ENCODE data around the gene GPR61.

GPR61 gene

GRCh38 chr1:109539676-109540075 is at the start of gene GPR61:
Gene GPR61 (plus strand): TSS chr1:109539872. CDS start chr1:109543023, 3,151 bp downstream.
- FAIRE-seq (no peak), DNase-seq (ENCODE audit: low spot score) (peak; percentile 2)

DNA sequence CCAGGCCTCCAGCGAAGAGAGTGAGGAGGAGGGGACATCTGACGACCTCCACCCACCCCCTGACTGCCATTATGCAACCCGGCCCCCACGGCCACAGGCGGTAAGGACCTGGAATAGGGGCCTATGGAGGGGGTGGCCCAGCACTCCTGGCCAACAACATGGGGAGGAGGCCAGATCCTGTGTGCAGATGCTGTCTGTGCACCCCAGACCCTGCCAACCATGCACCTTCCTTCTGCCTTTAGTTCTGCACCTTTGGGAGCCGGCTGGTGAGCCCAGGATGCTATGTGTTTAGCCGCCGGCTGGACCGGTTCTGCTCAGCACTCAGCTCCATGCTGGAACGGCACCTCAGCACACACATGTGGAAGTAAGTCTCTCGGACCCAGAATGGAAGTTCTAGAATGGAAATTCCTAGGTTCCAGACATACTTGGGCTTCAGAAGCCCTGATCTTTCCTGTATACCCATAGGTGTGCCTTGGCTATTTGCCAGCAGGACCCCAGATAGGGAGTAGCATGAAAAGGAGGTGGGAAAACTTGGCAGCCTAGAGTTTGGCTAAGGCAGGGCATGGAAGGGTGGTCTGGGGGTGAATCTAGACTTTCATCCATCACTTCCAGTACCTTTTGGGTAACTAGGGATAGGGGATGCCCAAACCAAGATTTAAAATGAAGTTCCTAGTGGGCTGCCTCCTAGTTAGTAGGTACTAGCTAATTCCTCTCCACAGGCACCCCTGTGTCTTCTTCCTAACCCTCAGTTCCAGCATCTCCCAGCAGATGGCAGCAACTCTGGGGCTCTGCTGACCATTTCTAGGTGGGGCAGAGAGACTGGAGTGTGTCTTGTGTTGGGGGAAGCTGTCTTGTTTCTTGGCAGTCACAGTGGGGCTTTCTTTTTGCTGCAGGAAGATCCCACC is 49.4 kb upstream of the GPR61 start:
- DNase-seq (ENCODE audit: low spot score) (peak; percentile 76), FAIRE-seq (no peak)

DNA sequence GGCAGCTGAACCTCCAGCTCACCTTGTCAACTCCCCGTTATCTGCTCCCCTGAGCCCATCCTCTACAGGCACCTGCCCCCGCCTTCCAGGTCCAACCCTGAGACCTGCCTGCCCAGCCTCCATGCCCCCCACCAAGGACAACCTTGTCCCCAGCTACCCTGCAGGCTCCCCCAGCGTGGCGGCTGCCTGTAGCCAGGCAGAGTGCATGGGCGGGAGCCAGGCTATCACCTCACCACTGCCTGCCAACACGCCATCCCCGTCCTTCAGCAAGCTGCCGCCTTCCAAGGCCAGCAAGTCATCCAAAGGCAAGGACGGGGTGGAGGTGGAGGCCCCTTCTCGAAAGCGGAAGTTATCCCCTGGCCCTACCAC is 48.8 kb upstream of the GPR61 start:
- DNase-seq (ENCODE audit: low spot score) (no peak), FAIRE-seq (no peak)

DNA sequence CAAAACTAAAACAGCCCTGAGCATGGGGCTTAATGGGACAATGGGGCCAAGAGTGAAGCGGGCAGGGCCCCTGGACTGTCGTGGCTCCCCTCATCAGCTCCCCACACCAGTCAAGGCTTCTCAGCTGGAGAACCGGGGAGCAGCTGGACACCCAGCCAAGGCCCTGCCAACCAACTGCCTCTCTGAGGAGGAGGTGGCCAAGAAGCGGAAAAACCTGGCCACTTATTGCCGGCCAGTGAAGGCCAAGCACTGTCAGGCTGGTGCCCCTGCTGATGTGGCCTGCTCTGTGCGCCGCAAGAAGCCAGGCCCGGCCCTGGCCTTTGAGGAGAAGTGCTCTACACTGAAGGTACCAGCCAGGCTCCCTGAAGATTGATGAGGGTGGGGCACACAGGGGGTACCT is 48.3 kb upstream of the GPR61 start:
- DNase-seq (ENCODE audit: low spot score) (no peak), FAIRE-seq (no peak)

GRCh38 chr1:109492779-109493178 is 46.9 kb upstream of the GPR61 start:
- DNase-seq (ENCODE audit: low spot score) = no peak

GRCh38 chr1:109493227-109493626 is 46.4 kb upstream of the GPR61 start:
- no peak for FAIRE-seq
- no peak for DNase-seq (ENCODE audit: low spot score)

More at GRCh38 chr1:109492779-109493178, 46.9 kb upstream of the GPR61 start:
- FAIRE-seq = no peak

- DNase-seq (ENCODE audit: low spot score) (peak; percentile 98), FAIRE-seq (peak; percentile 44)
Observed at GRCh38 chr1:109493805-109494539, 45.7 kb upstream of the GPR61 start, which contains the start of gene CYB561D1. Gene CYB561D1 (plus strand): TSS chr1:109494094. CDS start chr1:109494140, 46 bp downstream.

DNA sequence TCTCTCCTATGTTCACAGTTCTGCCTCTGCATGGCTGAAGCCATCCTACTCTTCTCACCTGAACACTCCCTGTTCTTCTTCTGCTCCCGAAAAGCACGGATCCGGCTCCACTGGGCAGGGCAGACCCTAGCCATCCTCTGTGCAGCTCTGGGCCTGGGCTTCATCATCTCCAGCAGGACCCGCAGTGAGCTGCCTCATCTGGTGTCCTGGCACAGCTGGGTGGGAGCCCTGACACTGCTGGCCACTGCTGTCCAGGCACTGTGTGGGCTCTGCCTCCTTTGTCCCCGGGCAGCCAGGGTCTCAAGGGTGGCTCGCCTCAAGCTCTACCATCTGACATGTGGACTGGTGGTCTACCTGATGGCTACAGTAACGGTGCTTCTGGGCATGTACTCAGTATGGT is 43.9 kb upstream of the GPR61 start:
- DNase-seq (ENCODE audit: low spot score) (no peak), FAIRE-seq (no peak)

DNA sequence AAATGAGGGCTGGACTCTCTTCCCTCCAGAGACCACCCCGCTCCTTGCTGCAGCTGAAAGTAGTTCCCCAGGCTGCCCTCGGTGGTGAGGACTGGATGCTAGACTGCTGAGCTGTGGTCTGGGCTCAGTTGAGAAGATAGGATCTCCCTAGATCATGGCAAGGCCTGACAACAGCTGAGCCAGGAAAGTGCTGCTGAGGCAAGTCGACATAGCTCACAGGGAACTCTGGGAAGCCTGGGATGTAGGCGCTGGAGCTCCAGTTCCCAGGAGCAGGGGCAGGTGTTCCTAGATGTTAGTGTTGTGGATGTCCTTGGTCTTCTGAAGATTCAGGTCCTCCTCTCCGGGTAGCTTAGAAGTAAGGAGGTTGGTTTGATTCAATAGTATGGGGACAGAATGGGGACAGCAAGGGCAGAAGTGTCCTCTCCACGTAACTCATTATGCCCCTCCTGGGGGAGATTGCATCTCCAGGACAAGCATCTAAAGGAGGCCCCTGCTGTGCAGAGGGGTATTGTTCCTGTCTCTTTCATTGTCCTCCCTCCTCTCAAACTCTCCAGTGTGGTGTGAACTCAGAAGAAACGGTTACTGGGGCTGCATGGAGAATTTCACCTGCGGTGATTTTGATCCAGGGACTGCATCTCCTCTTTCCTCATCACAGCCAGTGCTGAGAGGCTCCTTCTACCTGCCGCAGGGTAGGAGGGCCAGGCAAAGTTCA is 42.1 kb upstream of the GPR61 start:
- no peak for DNase-seq (ENCODE audit: low spot score)
- no peak for FAIRE-seq

DNA sequence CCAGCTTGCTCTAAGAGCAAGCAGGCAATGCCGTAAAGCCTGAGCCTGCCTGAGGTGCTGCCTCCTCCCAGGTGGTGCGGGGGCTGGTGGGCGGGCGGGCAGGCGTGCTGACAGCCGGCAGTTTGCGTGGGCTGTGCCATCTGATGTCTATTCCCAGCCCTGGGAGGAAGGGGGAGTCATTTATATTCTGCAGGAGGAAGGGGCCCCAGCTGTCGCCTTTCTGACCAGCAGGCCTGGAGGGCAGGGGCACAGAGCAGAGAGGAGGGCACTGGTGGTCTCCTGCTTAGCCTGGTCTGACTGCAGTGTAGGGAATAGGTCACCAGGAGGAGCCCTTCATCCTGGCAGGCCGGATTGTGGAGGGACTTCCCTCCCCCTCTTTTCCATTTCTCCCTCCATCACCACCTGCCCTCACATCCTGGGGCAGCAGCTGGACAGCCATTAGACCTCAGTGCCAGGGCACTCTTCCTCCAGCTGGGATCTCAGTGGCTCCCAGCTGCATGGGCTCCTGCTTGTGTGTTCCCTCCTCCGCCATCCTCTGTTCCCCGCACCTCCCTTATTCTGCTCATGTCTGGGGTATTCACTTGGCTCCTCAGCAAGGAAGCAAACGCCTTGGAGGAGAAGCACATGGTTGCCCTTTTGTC is 41.4 kb upstream of the GPR61 start:
- no peak for FAIRE-seq
- peak; percentile 53 for DNase-seq (ENCODE audit: low spot score)

DNA sequence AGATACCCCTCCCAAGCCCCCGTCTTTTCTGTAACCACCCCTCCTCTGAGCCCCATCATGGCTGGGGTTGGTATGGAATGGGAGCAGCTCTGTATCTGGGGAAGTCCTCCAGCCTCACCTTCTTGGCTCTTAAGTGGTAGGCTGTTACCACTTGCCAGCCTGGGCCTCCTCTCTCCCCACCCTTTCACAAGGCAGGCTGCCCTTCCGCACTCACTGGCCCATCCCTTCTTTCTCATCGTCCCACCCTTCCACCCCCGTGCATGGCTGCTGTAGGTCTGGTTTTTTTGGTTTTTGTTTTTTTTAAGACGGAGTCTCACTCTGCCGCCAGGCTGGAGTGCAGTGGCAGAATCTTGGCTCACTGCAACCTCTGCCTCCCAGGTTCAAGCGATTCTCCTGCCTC is 40.6 kb upstream of the GPR61 start:
- FAIRE-seq = no peak

GRCh38 chr1:109499661-109500536 is 39.8 kb upstream of the GPR61 start:
- DNase-seq (ENCODE audit: low spot score) (no peak), FAIRE-seq (no peak)

More for the DNA sequence above, 40.6 kb upstream of the GPR61 start:
- no peak for DNase-seq (ENCODE audit: low spot score)

- DNase-seq (ENCODE audit: low spot score) (no peak), FAIRE-seq (no peak)
Observed at GRCh38 chr1:109500941-109501381, 38.7 kb upstream of the GPR61 start.

DNA sequence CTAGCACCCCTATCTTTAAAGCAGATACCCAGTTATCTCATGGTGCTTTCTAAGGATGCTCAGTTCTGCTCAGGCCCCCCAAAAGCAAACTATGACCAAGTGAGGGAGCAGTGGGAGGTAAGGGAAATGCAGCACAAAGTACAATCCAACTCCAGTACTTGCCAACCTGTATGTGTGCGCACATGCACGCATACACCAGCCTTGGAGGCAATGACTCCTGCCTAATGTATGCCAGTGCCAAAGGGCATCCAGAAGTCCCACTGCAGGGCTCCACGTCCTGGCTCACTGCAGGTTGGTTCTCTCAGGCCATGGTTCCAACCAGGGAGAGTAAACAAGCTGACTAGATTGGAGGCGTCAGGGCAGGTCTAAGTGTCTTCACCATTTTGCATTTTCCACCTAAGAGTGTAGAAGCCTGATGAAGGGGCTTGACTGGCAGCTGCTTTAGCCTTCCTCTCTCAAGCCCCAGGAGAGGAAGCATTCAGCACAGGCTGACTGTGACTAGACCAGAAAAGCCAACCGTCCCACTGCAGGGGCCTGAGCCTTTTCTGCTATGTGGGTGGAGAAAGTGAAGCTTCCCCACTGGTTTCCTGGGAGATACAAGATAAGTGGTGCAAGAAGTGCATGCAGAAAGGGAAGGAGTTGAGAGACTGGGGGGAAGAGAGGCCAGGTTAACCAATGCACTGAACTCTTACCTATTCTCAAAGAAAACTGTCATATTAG is 37.9 kb upstream of the GPR61 start:
- FAIRE-seq = no peak
- no peak for DNase-seq (ENCODE audit: low spot score)

GRCh38 chr1:109502364-109502851 is 37.3 kb upstream of the GPR61 start:
- FAIRE-seq (no peak), DNase-seq (ENCODE audit: low spot score) (no peak)

DNA sequence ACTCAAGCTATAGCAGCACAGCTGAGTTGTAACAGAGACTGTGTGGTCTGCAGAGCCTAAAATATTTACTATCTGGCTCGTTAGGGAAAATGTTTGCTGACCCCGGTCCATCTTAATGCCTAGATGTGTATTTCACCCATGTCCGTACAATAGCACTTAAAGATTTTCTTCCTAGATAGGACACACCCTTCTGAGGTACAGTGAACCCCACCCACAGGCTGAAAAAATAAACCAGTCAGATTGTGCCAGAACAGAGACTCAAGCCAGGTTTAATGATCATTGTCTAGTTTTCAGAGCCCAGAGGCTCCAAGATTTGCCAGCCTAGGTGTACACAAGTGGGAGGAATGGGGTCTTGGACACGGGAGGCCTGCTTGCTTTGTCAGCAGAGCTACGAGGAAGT is 35.7 kb upstream of the GPR61 start:
- DNase-seq (ENCODE audit: low spot score) (no peak), FAIRE-seq (no peak)

DNA sequence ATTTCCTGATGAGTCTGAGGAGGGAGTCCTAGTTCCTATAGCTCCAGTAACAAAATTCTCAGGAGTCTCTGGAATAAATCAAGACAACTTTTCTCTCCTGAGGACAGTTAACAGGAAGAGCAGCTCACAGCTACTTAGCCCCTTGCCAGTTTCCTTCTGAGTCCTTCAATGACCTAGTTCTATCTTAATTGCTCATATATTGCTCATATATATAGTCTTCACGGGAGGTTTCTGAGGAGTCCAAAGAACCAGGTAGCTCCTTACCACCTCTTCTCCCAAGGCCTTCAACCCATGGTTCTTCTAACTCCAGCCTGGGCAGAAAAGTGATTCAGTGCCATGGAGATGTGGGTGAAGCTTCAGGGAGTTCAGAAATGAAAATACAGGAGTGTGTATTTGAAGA is 34.7 kb upstream of the GPR61 start:
- FAIRE-seq = no peak
- DNase-seq (ENCODE audit: low spot score) = no peak

- DNase-seq (ENCODE audit: low spot score) (no peak), FAIRE-seq (no peak)
Observed at GRCh38 chr1:109508001-109508872, 31.4 kb upstream of the GPR61 start.

- no peak for FAIRE-seq
- no peak for DNase-seq (ENCODE audit: low spot score)
Observed at GRCh38 chr1:109508873-109509175, 30.8 kb upstream of the GPR61 start.

Data from urothelium cell line (cell line).